Measurements from ENCODE around the gene USP28. TPM values are rescaled to one million over a fixed set of nuclear protein-coding genes. Genes with fewer than 3 reads are reported as not detected.

The USP28 gene
- polyA plus RNA-seq, 1 experiment, result 38.7 TPM

GRCh38 chr11:113864410-113864809 is 11.0 kb downstream of the USP28 start:
- H3K9me3 ChIP-seq (ENCODE audit: control insufficient read depth, insufficient read depth, low read length), result no peaks in the 10 kb centered on the region
- no peak overlapping the region for H3K4me3 ChIP-seq (ENCODE audit: low read depth, low read length)
- H3K27me3 ChIP-seq (ENCODE audit: control insufficient read depth, insufficient read depth, low read length), result no peaks in the 10 kb centered on the region
- no peak for TF ChIP-seq CTCF (IDR thresholded peaks at IDR 0.05; ENCODE audit: low read depth, low read length)
- no peak overlapping the region for H3K27ac ChIP-seq (ENCODE audit: low read depth, low read length)
- DNase-seq (ENCODE audit: low read depth, low spot score), result no peak
- ChIA-PET POLR2A (no interaction called here), CTCF (interaction anchor here (0.6 kb wide), 1 partner anchor 31 kb away, joined by 3 read pairs; no protein-coding TSS in a partner anchor)

GRCh38 chr11:113862435-113862834 is 12.9 kb downstream of the USP28 start:
- no peaks in the 10 kb centered on the region for H3K27me3 ChIP-seq (ENCODE audit: control insufficient read depth, insufficient read depth, low read length)
- no peaks in the 10 kb centered on the region for H3K9me3 ChIP-seq (ENCODE audit: control insufficient read depth, insufficient read depth, low read length)
- TF ChIP-seq CTCF (IDR thresholded peaks at IDR 0.05; ENCODE audit: low read depth, low read length), result no peak
- ChIA-PET POLR2A (no interaction called here), CTCF (interaction anchor here (1.0 to 1.2 kb wide), 2 partner anchors 88 to 396 kb away, joined by 3 to 5 read pairs; no protein-coding TSS in a partner anchor)
- no peak overlapping the region for H3K27ac ChIP-seq (ENCODE audit: low read depth, low read length)
- no peak for DNase-seq (ENCODE audit: low read depth, low spot score)
- H3K4me3 ChIP-seq (ENCODE audit: low read depth, low read length), result no peak overlapping the region

- POLR2A ChIA-PET, result no interaction called here
- CTCF ChIA-PET, result interaction anchor here (0.8 to 1.5 kb wide), 4 partner anchors 37 to 401 kb away, joined by 3 to 6 read pairs (median 4); partner anchors contain the start of gene ZW10
- Histone ChIP-seq H3K27ac (ENCODE audit: low read depth, low read length) (no peak overlapping the region), H3K27me3 (ENCODE audit: control insufficient read depth, insufficient read depth, low read length) (no peaks in the 10 kb centered on the region), H3K4me3 (ENCODE audit: low read depth, low read length) (no peak overlapping the region), H3K9me3 (ENCODE audit: control insufficient read depth, insufficient read depth, low read length) (no peaks in the 10 kb centered on the region)
- DNase-seq (ENCODE audit: low read depth, low spot score), result no peak
- no peak for TF ChIP-seq CTCF (IDR thresholded peaks at IDR 0.05; ENCODE audit: low read depth, low read length)
Observed at GRCh38 chr11:113859665-113860064, 15.7 kb downstream of the USP28 start.

- H3K27me3 ChIP-seq (ENCODE audit: control insufficient read depth, insufficient read depth, low read length), result no peaks in the 10 kb centered on the region
- no peak for DNase-seq (ENCODE audit: low read depth, low spot score)
- no peak overlapping the region for H3K27ac ChIP-seq (ENCODE audit: low read depth, low read length)
- ChIA-PET CTCF (no interaction called here), POLR2A (interaction anchor here (0.6 kb wide), 1 partner anchor 12 kb away, joined by 4 read pairs; no protein-coding TSS in a partner anchor)
- H3K9me3 ChIP-seq (ENCODE audit: control insufficient read depth, insufficient read depth, low read length), result no peaks in the 10 kb centered on the region
- no peak overlapping the region for H3K4me3 ChIP-seq (ENCODE audit: low read depth, low read length)
- TF ChIP-seq CTCF (IDR thresholded peaks at IDR 0.05; ENCODE audit: low read depth, low read length), result no peak
Observed at GRCh38 chr11:113856966-113857759, 18.2 kb downstream of the USP28 start.

GRCh38 chr11:113855803-113856202 is 19.6 kb downstream of the USP28 start:
- no peaks in the 10 kb centered on the region for H3K27me3 ChIP-seq (ENCODE audit: control insufficient read depth, insufficient read depth, low read length)
- no peaks in the 10 kb centered on the region for H3K9me3 ChIP-seq (ENCODE audit: control insufficient read depth, insufficient read depth, low read length)
- no peak overlapping the region for H3K27ac ChIP-seq (ENCODE audit: low read depth, low read length)
- TF ChIP-seq CTCF (IDR thresholded peaks at IDR 0.05; ENCODE audit: low read depth, low read length), result no peak
- no peak for DNase-seq (ENCODE audit: low read depth, low spot score)
- ChIA-PET CTCF (interaction anchor here (0.5 to 0.8 kb wide), 2 partner anchors 15 to 49 kb away, joined by 3 read pairs; no protein-coding TSS in a partner anchor), POLR2A (no interaction called here)
- H3K4me3 ChIP-seq (ENCODE audit: low read depth, low read length), result no peak overlapping the region
